ENCODE results near the gene SLC35C1.
A peak's percentile ranks its signal among the peaks of the same experiment; 100 is the strongest.

Gene SLC35C1

GRCh38 chr11:45852018-45852711 is 47.2 kb downstream of the SLC35C1 start:
- no peak for DNase-seq (ENCODE audit: low read depth)
- H3K4me3 ChIP-seq (ENCODE audit: low read length): no peak overlapping the region
- TF ChIP-seq, protein P1, sequence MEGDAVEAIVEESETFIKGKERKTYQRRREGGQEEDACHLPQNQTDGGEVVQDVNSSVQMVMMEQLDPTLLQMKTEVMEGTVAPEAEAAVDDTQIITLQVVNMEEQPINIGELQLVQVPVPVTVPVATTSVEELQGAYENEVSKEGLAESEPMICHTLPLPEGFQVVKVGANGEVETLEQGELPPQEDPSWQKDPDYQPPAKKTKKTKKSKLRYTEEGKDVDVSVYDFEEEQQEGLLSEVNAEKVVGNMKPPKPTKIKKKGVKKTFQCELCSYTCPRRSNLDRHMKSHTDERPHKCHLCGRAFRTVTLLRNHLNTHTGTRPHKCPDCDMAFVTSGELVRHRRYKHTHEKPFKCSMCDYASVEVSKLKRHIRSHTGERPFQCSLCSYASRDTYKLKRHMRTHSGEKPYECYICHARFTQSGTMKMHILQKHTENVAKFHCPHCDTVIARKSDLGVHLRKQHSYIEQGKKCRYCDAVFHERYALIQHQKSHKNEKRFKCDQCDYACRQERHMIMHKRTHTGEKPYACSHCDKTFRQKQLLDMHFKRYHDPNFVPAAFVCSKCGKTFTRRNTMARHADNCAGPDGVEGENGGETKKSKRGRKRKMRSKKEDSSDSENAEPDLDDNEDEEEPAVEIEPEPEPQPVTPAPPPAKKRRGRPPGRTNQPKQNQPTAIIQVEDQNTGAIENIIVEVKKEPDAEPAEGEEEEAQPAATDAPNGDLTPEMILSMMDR (conservative IDR thresholded peaks at IDR 0.05; ENCODE audit: low read depth, low read length): no peak

DNA sequence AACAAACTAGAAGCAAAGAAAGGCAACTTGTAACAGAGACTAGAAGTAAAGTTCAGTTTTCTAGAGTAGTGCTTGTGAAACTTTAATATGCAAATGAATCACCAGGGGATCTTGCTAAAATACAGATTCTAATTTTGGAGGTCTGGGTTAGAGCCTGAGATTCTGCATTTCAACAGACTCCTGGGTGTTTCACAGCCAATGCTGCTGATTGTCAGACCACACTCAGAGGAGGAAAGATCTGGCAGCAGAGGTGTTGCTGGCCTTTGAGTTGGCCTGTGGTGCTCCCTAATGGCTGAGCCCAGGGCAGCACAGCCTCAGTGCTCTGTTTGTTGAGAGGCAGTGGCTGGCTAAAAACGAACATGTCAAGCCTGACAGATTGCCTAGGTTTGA is 47.8 kb downstream of the SLC35C1 start:
- TF ChIP-seq, protein P1 (conservative IDR thresholded peaks at IDR 0.05; ENCODE audit: low read depth, low read length): no peak
- no peak overlapping the region for H3K4me3 ChIP-seq (ENCODE audit: low read length)
- no peak for DNase-seq (ENCODE audit: low read depth)

DNA sequence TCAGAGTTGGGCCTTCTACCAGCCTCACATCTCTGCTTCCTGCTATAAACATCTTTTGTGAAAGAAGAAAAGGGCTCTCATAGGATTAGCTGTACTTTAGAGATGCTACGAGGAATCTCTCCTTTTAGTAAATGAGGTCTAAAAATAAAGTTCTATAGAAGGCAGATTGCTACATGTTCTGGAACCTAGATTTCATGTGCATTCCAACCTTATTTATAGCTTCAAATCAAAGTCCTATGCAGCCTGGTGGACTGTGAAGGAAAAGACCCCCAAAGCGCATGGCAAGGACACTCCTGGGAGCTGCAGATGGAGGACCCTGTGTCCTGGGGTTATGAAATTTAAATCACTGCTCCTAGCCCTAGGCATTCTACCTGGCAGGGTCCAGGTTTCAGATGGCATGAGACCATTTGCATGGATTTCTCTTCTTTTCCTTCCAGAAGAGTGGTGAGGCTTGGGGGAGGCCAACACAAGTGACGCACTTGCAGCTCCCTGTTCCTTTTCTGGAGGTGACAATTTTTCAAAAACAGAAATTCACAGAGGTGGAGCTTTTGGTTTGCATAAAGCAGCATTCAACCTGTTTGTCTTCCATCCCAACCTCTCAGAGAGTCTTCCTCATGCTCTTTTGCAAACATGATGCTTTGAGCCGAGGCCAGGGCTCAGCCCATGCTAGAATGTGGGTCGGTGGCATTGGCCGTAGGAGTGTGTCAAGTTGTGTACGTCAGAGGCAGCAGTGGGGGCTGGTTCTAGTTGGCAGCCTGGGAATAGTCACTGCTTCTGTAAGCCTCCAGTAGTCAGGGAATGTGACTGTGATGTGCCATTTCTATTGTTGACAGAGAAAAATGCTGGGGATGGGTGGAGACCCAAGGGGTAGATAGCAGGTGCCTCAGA is 48.6 kb downstream of the SLC35C1 start:
- H3K4me3 ChIP-seq (ENCODE audit: low read length): no peak overlapping the region
- TF ChIP-seq, protein P1 (conservative IDR thresholded peaks at IDR 0.05; ENCODE audit: low read depth, low read length): no peak
- no peak for DNase-seq (ENCODE audit: low read depth)

- TF ChIP-seq, protein P1 (conservative IDR thresholded peaks at IDR 0.05; ENCODE audit: low read depth, low read length): no peak
- no peak for DNase-seq (ENCODE audit: low read depth)
Measured at GRCh38 chr11:45855308-45855707, 50.4 kb downstream of the SLC35C1 start.

DNA sequence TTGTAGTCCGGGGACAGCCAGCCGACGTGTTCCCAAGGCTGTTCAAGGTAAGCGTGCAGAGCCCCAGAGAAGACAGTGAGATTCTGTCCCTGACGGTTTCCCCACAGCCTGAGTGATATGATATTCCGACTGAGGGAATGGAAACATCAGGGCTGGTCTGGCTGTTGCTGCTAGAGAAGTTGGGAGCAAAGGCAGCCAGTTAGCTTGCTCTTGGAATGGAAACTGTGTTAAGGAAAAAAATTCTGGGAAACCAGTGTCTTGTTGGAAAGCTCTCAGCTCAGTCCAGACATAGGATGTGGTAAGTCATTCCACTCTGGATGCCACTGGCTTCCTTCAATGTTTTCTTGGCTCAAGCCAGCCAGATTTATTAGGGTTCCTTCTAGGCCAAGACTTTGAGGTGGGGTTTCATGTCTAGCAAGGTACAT is 51.1 kb downstream of the SLC35C1 start:
- no peak for DNase-seq (ENCODE audit: low read depth)
- TF ChIP-seq, protein P1 (conservative IDR thresholded peaks at IDR 0.05; ENCODE audit: low read depth, low read length): no peak
- no peak overlapping the region for H3K4me3 ChIP-seq (ENCODE audit: low read length)

More at GRCh38 chr11:45855308-45855707, 50.4 kb downstream of the SLC35C1 start:
- H3K4me3 ChIP-seq (ENCODE audit: low read length): no peak overlapping the region

DNA sequence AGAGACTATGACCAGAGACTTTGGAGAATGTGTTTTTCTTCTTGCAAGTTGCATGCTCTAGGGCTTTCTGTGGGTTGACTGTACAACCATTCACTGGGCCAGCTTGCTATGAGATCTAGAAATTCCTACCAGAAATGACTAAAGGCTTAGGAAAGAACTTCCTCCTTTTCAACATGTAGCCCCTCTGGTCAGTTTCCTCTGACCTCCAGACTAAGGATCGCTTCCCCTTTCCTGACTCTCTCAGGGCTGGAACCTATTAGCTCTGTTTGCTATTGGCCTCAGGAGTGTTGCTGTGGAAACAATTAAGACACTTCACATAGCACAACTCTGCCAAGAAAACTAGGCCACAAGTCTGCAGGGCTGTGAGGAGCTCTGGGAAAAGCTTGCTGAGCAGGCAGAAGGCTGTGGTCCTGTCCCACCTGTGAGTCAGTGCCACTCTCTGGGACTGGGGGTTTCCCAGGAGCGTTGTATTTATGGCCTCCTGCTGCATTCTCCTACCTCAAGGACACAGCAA is 53.1 kb downstream of the SLC35C1 start:
- DNase-seq (ENCODE audit: low read depth): peak; percentile 83
- TF ChIP-seq, protein P1 (conservative IDR thresholded peaks at IDR 0.05; ENCODE audit: low read depth, low read length): no peak
- H3K4me3 ChIP-seq (ENCODE audit: low read length): no peak overlapping the region
